GM21723 (cell line): ENCODE data around the gene HTT.

Experiments used
- ATAC-seq: cut with Tn5 transposase; IDR thresholded peaks from one replicate; pipeline ENCODE4 v1.9.1; 2021; ENCODE audit warnings: mild to moderate bottlenecking, moderate library complexity; ENCODE audit not compliant: unreplicated experiment

Gene HTT

GRCh38 chr4:3257556-3258482 is 183.3 kb downstream of the HTT start:
- ATAC-seq = no peak

- no peak for ATAC-seq
These were observed 187.1 kb downstream of the HTT start for GRCh38 chr4:3261411-3262207.

GRCh38 chr4:3262208-3263052 is 187.9 kb downstream of the HTT start:
- ATAC-seq = no peak

GRCh38 chr4:3263053-3263875 is 188.8 kb downstream of the HTT start:
- no peak for ATAC-seq

- ATAC-seq = no peak
These were observed 189.4 kb downstream of the HTT start for GRCh38 chr4:3263876-3264193.

- ATAC-seq = no peak
These were observed 191.6 kb downstream of the HTT start for GRCh38 chr4:3266076-3266475.

- ATAC-seq = no peak
These were observed 193.3 kb downstream of the HTT start for GRCh38 chr4:3267576-3268394.

- no peak for ATAC-seq
These were observed 194.1 kb downstream of the HTT start for GRCh38 chr4:3268395-3269104.

GRCh38 chr4:3269105-3269927 is 194.8 kb downstream of the HTT start:
- no peak for ATAC-seq

GRCh38 chr4:3269991-3270611 is 195.6 kb downstream of the HTT start:
- ATAC-seq = no peak

- ATAC-seq = no peak
These were observed 196.7 kb downstream of the HTT start for GRCh38 chr4:3271131-3271530.

- ATAC-seq = no peak
These were observed 202.5 kb downstream of the HTT start for GRCh38 chr4:3276986-3277385.

- ATAC-seq = no peak
These were observed 206.0 kb downstream of the HTT start for GRCh38 chr4:3280466-3280865.

GRCh38 chr4:3283483-3283882 is 209.0 kb downstream of the HTT start:
- no peak for ATAC-seq

- ATAC-seq = no peak
These were observed 209.4 kb downstream of the HTT start for GRCh38 chr4:3283916-3284315.

- ATAC-seq = no peak
These were observed 210.5 kb downstream of the HTT start for GRCh38 chr4:3284734-3285557.
